HepG2 (cell line): ENCODE measurements around the gene MPP3. TPM values are rescaled to one million over a fixed set of nuclear protein-coding genes. Genes with fewer than 3 reads are reported as not detected.

Experiments used
- AGO2 ChIP-seq: fragments of 200-400 bp; formaldehyde crosslinking; optimal IDR thresholded peaks from 2 replicates; pipeline ENCODE3; 2017; ENCODE audit warnings: mild to moderate bottlenecking, low read depth, low read length, moderate library complexity
- AKAP8 ChIP-seq: sonication (generic); formaldehyde crosslinking; IDR thresholded peaks from 2 replicates; pipeline ENCODE4 v1.5.1; 2020; ENCODE audit warnings: mild to moderate bottlenecking, missing genetic modification reagents
- ATF1 ChIP-seq: IDR thresholded peaks from 2 replicates; pipeline ENCODE4 v1.6.1; 2016; ENCODE audit warnings: mild to moderate bottlenecking, control low read depth
- CBX5 ChIP-seq: sonication (generic); formaldehyde crosslinking; IDR thresholded peaks from 2 replicates; pipeline ENCODE4 v1.4.0; 2020; ENCODE audit warnings: missing genetic modification reagents, borderline replicate concordance
- EHMT2 ChIP-seq: fragments of 200-600 bp; sonication (generic); IDR thresholded peaks from 2 replicates; pipeline ENCODE4 v1.7.0; 2017; ENCODE audit warnings: antibody characterized with exemption, low read depth, low read length, borderline replicate concordance
- KLF13 ChIP-seq: sonication (generic); formaldehyde crosslinking; IDR thresholded peaks from 2 replicates; pipeline ENCODE4 v1.4.0; 2020; ENCODE audit warnings: mild to moderate bottlenecking, missing genetic modification reagents
- MED1 ChIP-seq: sonication (generic); formaldehyde crosslinking; IDR thresholded peaks from 2 replicates; pipeline ENCODE4 v1.4.0; 2020; ENCODE audit warnings: missing genetic modification reagents
- RORA ChIP-seq: sonication (generic); formaldehyde crosslinking; IDR thresholded peaks from 2 replicates; pipeline ENCODE4 v1.5.0; 2020; ENCODE audit warnings: mild to moderate bottlenecking, missing genetic modification reagents, moderate library complexity
- TAF1 ChIP-seq: sonication (generic); formaldehyde crosslinking; IDR thresholded peaks from 2 replicates; pipeline ENCODE4 v1.4.0; 2020; ENCODE audit warnings: missing genetic modification reagents
- XBP1 ChIP-seq: sonication (generic); formaldehyde crosslinking; IDR thresholded peaks from 2 replicates; pipeline ENCODE4 v1.5.0; 2020; ENCODE audit warnings: missing genetic modification reagents
- ZFAT ChIP-seq: sonication (generic); formaldehyde crosslinking; conservative IDR thresholded peaks from 2 replicates; pipeline ENCODE4 v1.8.1; 2023; ENCODE audit warnings: missing genetic modification reagents, inconsistent platforms
- ZFX ChIP-seq: sonication (generic); formaldehyde crosslinking; IDR thresholded peaks from 2 replicates; pipeline ENCODE4 v1.4.0; 2020; ENCODE audit warnings: mild to moderate bottlenecking, low read depth, missing genetic modification reagents, moderate library complexity
- ZIK1 ChIP-seq: sonication (generic); formaldehyde crosslinking; IDR thresholded peaks from 2 replicates; pipeline ENCODE4 v1.5.0; 2020; ENCODE audit warnings: mild to moderate bottlenecking, low read depth, missing genetic modification reagents, borderline replicate concordance
- ZNF136 ChIP-seq: sonication (generic); formaldehyde crosslinking; IDR thresholded peaks from 2 replicates; pipeline ENCODE4 v1.8.1; 2022; ENCODE audit warnings: low read depth, mild to moderate bottlenecking, moderate library complexity, missing genetic modification reagents
- ZNF205 ChIP-seq: IDR thresholded peaks from 2 replicates; pipeline ENCODE4 v1.6.1; 2018; ENCODE audit warnings: missing biosample characterization, missing genetic modification reagents
- ZNF224 ChIP-seq: sonication (generic); formaldehyde crosslinking; IDR thresholded peaks from 2 replicates; pipeline ENCODE4 v1.5.0; 2020; ENCODE audit warnings: mild to moderate bottlenecking, missing genetic modification reagents
- ZNF333 ChIP-seq: sonication (generic); formaldehyde crosslinking; IDR thresholded peaks from 2 replicates; pipeline ENCODE4 v1.4.0; 2020; ENCODE audit warnings: mild to moderate bottlenecking, missing genetic modification reagents, borderline replicate concordance
- ZNF354B ChIP-seq: sonication (generic); formaldehyde crosslinking; IDR thresholded peaks from 2 replicates; pipeline ENCODE4 v1.8.0; 2022; ENCODE audit warnings: mild to moderate bottlenecking, missing genetic modification reagents
- polyA plus RNA-seq, 8 experiments: library from polyadenylated mRNA; depleted of rRNA in 3 of 8; stranded (reverse) in 7 of 8; unstranded in 1 of 8; fragments of >200 nt; fragmentation: Illumina TruSeq in 4 of 8; extraction: Trizol in 4 of 8; gene quantifications; 2 replicates each; pipeline versions ENCODE4 v1.2.1 to v1.2.3, GENCODE V29; 2011 to 2016; ENCODE audit warnings: low read depth in 4 of 8, missing spikeins in 1 of 8, mixed read lengths in 1 of 8; ENCODE audit not compliant: insufficient read depth in 1 of 8
- total RNA-seq, 5 experiments: library from RNA; depleted of rRNA; stranded (reverse); fragments of >200 nt; fragmentation: Illumina TruSeq; extraction: Trizol; gene quantifications; 2 replicates each; pipeline ENCODE4 v1.2.3, GENCODE V29; 2016; ENCODE audit warnings: low read depth in 1 of 5
- TF ChIP-seq, protein P1 (sequence below): sonication (generic); formaldehyde crosslinking; IDR thresholded peaks from 2 replicates; pipeline ENCODE4 v1.4.0; 2020; ENCODE audit warnings: missing genetic modification reagents
- TF ChIP-seq, protein P2 (sequence below): sonication (generic); formaldehyde crosslinking; IDR thresholded peaks from 2 replicates; pipeline ENCODE4 v1.4.0; 2020; ENCODE audit warnings: mild to moderate bottlenecking, missing genetic modification reagents
- TF ChIP-seq, protein P3 (sequence below): sonication (generic); formaldehyde crosslinking; IDR thresholded peaks from 2 replicates; pipeline ENCODE4 v1.5.1; 2020; ENCODE audit warnings: mild to moderate bottlenecking, missing genetic modification reagents, moderate library complexity
- TF ChIP-seq, protein P4 (sequence below): sonication (generic); formaldehyde crosslinking; IDR thresholded peaks from 2 replicates; pipeline ENCODE4 v1.8.0; 2022; ENCODE audit warnings: mild to moderate bottlenecking, missing genetic modification reagents, borderline replicate concordance
- TF ChIP-seq, protein P5 (sequence below): sonication (generic); formaldehyde crosslinking; IDR thresholded peaks from 2 replicates; pipeline ENCODE4 v1.9.0; 2021; ENCODE audit warnings: missing genetic modification reagents, borderline replicate concordance
- TF ChIP-seq, protein P6 (sequence below): sonication (generic); formaldehyde crosslinking; IDR thresholded peaks from 2 replicates; pipeline ENCODE4 v1.9.0; 2021; ENCODE audit warnings: missing genetic modification reagents, mild to moderate bottlenecking, borderline replicate concordance

MPP3 gene
- total and polyA plus RNA-seq, 2 of the 13 experiments (the other 11 are each of a cell fraction or from before 2014, with no cell fraction given), result 0.91 to 1.8 TPM

DNA sequence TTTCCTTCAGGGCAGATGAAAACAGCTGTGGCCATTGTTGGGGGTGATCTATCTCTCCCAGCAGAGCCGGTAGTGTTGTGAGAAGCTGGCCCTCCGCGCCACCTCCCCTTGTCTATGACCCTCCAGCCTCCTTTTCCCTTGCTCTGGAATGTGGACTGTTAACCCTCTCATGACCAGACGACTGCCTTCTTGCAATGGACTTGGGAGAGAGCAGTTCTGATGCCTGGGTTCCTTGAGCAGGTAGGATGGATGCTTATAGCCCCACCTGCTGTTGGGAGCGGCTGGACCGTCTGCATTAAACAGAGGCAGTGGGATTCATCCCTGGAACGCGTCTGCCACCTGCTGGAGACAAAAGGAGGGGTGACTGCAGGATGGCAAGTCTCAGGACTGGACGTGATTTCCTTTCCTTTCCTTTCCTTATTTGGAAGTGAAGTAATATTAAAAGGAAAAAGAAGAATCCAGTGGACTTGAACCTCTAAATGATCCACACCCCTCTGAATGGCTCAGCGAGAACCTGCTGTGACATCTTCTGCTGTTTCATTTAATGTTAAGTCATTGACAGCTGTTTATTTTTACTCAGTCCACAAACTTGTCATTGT is 72.6 kb downstream of the MPP3 start (continued):
- TF ChIP-seq EHMT2 (no peak), ZFX (peak; percentile 55; the same call in 1 of the 2 replicates), ZFAT (no peak), RORA (CRISPR knock-in tag) (no peak), KLF13 (no peak), AGO2 (no peak), TAF1 (no peak), XBP1 (CRISPR knock-in tag) (no peak), ZNF354B (CRISPR knock-in tag) (no peak), ZNF224 (CRISPR knock-in tag) (no peak), ZNF333 (CRISPR knock-in tag) (no peak), ATF1 (CRISPR knock-in tag) (no peak), MED1 (CRISPR knock-in tag) (0 out of 2 replicates have a peak, but pooled peaks have one; percentile 36), ZNF205 (CRISPR knock-in tag) (peak; percentile 82; the same call in 1 of the 2 replicates), ZNF136 (CRISPR knock-in tag) (no peak), ZIK1 (no peak), CBX5 (peak; percentile 67; the same call in 1 of the 2 replicates), AKAP8 (no peak)
- TF ChIP-seq, protein P1, sequence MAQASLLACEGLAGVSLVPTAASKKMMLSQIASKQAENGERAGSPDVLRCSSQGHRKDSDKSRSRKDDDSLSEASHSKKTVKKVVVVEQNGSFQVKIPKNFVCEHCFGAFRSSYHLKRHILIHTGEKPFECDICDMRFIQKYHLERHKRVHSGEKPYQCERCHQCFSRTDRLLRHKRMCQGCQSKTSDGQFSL (CRISPR knock-in tag), result no peak
- TF ChIP-seq, protein P2, sequence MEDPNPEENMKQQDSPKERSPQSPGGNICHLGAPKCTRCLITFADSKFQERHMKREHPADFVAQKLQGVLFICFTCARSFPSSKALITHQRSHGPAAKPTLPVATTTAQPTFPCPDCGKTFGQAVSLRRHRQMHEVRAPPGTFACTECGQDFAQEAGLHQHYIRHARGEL (CRISPR knock-in tag), result no peak
- TF ChIP-seq, protein P3, sequence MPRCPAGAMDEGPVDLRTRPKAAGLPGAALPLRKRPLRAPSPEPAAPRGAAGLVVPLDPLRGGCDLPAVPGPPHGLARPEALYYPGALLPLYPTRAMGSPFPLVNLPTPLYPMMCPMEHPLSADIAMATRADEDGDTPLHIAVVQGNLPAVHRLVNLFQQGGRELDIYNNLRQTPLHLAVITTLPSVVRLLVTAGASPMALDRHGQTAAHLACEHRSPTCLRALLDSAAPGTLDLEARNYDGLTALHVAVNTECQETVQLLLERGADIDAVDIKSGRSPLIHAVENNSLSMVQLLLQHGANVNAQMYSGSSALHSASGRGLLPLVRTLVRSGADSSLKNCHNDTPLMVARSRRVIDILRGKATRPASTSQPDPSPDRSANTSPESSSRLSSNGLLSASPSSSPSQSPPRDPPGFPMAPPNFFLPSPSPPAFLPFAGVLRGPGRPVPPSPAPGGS, result 0 out of 2 replicates have a peak, but pooled peaks have one; percentile 28
- TF ChIP-seq, protein P4, sequence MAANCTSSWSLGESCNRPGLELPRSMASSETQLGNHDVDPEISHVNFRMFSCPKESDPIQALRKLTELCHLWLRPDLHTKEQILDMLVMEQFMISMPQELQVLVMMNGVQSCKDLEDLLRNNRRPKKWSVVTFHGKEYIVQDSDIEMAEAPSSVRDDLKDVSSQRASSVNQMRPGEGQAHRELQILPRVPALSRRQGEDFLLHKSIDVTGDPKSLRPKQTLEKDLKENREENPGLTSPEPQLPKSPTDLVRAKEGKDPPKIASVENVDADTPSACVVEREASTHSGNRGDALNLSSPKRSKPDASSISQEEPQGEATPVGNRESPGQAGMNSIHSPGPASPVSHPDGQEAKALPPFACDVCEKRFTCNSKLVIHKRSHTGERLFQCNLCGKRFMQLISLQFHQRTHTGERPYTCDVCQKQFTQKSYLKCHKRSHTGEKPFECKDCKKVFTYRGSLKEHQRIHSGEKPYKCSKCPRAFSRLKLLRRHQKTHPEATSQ, result no peak
- TF ChIP-seq, protein P5, sequence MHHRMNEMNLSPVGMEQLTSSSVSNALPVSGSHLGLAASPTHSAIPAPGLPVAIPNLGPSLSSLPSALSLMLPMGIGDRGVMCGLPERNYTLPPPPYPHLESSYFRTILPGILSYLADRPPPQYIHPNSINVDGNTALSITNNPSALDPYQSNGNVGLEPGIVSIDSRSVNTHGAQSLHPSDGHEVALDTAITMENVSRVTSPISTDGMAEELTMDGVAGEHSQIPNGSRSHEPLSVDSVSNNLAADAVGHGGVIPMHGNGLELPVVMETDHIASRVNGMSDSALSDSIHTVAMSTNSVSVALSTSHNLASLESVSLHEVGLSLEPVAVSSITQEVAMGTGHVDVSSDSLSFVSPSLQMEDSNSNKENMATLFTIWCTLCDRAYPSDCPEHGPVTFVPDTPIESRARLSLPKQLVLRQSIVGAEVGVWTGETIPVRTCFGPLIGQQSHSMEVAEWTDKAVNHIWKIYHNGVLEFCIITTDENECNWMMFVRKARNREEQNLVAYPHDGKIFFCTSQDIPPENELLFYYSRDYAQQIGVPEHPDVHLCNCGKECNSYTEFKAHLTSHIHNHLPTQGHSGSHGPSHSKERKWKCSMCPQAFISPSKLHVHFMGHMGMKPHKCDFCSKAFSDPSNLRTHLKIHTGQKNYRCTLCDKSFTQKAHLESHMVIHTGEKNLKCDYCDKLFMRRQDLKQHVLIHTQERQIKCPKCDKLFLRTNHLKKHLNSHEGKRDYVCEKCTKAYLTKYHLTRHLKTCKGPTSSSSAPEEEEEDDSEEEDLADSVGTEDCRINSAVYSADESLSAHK (CRISPR knock-in tag), result no peak
- TF ChIP-seq, protein P6, sequence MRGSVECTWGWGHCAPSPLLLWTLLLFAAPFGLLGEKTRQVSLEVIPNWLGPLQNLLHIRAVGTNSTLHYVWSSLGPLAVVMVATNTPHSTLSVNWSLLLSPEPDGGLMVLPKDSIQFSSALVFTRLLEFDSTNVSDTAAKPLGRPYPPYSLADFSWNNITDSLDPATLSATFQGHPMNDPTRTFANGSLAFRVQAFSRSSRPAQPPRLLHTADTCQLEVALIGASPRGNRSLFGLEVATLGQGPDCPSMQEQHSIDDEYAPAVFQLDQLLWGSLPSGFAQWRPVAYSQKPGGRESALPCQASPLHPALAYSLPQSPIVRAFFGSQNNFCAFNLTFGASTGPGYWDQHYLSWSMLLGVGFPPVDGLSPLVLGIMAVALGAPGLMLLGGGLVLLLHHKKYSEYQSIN (CRISPR knock-in tag), result no peak
